Fibroblast of lung (primary cell): ENCODE data around the gene RPS6KA4.

Source experiments
- EZH2 ChIP-seq: IDR thresholded peaks from 2 replicates; pipeline ENCODE4 v1.5.1; 2012; ENCODE audit warnings: low read length, control low read depth, mild to moderate bottlenecking; ENCODE audit errors: missing control alignments
- TF ChIP-seq, protein P1 (sequence below), 2 donors: IDR thresholded peaks in 1 of 2; conservative IDR thresholded peaks in 1 of 2; 1 replicate in 1 of 2; 2 replicates in 1 of 2; pipeline ENCODE4 v1.5.1; 2011 to 2012; ENCODE audit warnings: low read length in 2 of 2, control low read depth in 1 of 2, inconsistent platforms in 1 of 2, low read depth in 1 of 2, mild to moderate bottlenecking in 1 of 2

DNA sequence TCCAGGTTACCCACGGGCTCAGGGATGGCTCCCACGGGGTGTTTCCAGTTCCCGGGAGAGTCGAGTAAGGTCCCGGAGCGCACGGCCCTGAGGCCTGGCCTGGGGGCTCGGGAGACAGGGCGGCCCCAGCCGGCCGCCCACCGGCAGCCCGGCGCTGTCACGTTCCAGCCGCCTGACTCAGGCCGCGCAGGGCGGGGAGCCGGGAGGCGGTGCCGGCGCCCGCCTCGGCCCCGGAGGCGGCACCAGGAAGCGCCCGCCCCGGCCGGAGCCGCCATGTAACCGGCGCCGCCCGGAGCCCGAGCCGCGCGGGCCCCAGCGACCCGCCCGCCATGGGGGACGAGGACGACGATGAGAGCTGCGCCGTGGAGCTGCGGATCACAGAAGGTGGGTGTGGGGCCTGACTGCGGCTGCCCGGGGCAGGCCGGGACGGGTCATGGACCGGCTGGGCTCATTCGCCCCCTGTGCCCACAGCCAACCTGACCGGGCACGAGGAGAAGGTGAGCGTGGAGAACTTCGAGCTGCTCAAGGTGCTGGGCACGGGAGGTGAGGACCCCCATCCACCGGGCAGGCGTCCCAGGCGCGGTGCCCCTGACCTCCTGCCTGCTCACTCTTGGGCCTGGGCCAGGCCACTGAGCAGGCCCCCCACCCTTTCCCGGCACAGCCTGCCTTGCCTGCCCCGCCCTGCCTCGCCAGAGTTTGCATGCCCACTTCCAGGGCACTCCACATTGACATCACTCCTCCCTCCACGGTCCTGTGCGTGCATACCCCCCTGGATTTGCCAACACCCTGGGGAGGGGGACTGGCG is at the start of gene RPS6KA4:
- TF ChIP-seq, protein P1, sequence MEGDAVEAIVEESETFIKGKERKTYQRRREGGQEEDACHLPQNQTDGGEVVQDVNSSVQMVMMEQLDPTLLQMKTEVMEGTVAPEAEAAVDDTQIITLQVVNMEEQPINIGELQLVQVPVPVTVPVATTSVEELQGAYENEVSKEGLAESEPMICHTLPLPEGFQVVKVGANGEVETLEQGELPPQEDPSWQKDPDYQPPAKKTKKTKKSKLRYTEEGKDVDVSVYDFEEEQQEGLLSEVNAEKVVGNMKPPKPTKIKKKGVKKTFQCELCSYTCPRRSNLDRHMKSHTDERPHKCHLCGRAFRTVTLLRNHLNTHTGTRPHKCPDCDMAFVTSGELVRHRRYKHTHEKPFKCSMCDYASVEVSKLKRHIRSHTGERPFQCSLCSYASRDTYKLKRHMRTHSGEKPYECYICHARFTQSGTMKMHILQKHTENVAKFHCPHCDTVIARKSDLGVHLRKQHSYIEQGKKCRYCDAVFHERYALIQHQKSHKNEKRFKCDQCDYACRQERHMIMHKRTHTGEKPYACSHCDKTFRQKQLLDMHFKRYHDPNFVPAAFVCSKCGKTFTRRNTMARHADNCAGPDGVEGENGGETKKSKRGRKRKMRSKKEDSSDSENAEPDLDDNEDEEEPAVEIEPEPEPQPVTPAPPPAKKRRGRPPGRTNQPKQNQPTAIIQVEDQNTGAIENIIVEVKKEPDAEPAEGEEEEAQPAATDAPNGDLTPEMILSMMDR (conservative IDR thresholded peaks at IDR 0.05 in 1 of 2, IDR thresholded peaks at IDR 0.05 in 1 of 2; ENCODE audit: low read depth in 1 of 2, low read length in 2 of 2): no peak
- no peak for TF ChIP-seq EZH2
